ENCODE data around the gene GTF2H3. TPM values are rescaled to one million over a fixed set of nuclear protein-coding genes. Genes with fewer than 3 reads are reported as not detected.

GTF2H3 gene
- polyA plus RNA-seq, 1 experiment, result 55.1 TPM

DNA sequence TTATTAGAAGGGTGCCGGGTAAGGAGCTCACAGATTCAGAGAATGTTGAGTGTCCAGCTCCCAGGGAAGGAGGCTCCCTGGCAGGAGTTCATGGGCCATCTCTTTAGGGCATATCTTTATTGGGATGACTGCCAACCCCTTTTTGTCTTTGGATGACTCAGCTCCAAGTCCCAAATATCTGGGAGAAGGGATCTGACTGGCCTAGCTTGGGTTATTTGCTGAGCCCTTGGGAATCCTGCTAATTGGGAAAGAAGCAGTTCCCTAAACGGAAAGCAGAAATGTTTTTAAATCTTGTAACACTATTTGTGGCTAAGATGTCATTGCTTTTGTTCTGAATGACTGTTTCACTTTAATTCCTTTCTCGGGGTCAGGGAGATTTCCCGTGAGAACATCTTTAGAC, 19.1 kb upstream of the GTF2H3 start:
- no peak for DNase-seq (ENCODE audit: low read depth, low spot score)
- ChIA-PET CTCF (no interaction called here), POLR2A (no interaction called here)
- Histone ChIP-seq H3K4me3 (ENCODE audit: low read depth, low read length) (no peak overlapping the region), H3K27me3 (ENCODE audit: control insufficient read depth, insufficient read depth, low read length) (no peaks in the 10 kb centered on the region), H3K27ac (ENCODE audit: low read depth, low read length) (no peak overlapping the region), H3K9me3 (ENCODE audit: control insufficient read depth, insufficient read depth, low read length) (no peaks in the 10 kb centered on the region)
- TF ChIP-seq, protein P1, sequence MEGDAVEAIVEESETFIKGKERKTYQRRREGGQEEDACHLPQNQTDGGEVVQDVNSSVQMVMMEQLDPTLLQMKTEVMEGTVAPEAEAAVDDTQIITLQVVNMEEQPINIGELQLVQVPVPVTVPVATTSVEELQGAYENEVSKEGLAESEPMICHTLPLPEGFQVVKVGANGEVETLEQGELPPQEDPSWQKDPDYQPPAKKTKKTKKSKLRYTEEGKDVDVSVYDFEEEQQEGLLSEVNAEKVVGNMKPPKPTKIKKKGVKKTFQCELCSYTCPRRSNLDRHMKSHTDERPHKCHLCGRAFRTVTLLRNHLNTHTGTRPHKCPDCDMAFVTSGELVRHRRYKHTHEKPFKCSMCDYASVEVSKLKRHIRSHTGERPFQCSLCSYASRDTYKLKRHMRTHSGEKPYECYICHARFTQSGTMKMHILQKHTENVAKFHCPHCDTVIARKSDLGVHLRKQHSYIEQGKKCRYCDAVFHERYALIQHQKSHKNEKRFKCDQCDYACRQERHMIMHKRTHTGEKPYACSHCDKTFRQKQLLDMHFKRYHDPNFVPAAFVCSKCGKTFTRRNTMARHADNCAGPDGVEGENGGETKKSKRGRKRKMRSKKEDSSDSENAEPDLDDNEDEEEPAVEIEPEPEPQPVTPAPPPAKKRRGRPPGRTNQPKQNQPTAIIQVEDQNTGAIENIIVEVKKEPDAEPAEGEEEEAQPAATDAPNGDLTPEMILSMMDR (IDR thresholded peaks at IDR 0.05; ENCODE audit: low read depth, low read length), result no peak

DNA sequence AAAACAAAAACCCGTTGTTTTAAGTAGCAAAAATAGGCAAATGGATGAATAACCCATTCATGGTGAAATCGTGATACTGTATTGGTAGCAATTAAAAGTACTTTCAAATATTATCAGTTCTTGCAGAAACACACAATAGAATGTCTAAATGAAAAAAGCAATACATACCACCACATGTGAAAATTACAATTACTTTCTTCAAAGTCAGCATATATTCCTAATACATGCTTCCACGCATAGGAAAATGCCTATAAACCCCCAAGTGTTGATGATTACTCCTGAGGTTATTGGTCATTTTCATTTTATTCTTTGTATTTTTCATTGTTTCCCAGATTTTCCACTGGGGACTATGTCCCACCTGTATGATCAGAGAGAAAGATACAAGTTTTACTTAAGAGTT, 16.5 kb upstream of the GTF2H3 start:
- no peak overlapping the region for H3K4me3 ChIP-seq (ENCODE audit: low read depth, low read length)
- no peak overlapping the region for H3K27ac ChIP-seq (ENCODE audit: low read depth, low read length)
- DNase-seq (ENCODE audit: low read depth, low spot score), result no peak
- TF ChIP-seq, protein P1 (IDR thresholded peaks at IDR 0.05; ENCODE audit: low read depth, low read length), result no peak
- H3K27me3 ChIP-seq (ENCODE audit: control insufficient read depth, insufficient read depth, low read length), result no peaks in the 10 kb centered on the region
- ChIA-PET POLR2A (interaction anchor here (0.7 kb wide), 1 partner anchor 359 kb away, joined by 3 read pairs; no protein-coding TSS in a partner anchor), CTCF (interaction anchor here (0.7 kb wide), 1 partner anchor 280 kb away, joined by 3 read pairs; no protein-coding TSS in a partner anchor)
- H3K9me3 ChIP-seq (ENCODE audit: control insufficient read depth, insufficient read depth, low read length), result no peaks in the 10 kb centered on the region

DNA sequence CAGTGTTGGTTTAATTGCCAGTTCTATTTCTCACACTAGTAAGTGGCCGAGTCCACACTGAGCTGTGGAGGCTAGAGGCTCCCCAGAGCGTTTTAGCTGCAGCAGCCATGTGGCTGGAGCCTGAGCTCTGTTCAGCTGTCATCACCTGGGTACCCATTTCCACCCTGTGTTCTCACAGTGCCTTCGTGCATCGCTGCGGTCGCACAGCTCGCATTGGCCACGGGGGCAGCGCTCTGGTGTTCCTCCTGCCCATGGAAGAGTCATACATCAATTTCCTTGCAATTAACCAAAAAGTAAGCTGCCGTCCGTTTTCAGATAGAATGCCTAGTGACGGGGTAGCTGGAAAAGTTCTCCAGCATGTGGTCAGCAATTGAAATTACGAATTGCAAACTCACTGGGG, 16.0 kb upstream of the GTF2H3 start:
- Histone ChIP-seq H3K27ac (ENCODE audit: low read depth, low read length) (no peak overlapping the region), H3K27me3 (ENCODE audit: control insufficient read depth, insufficient read depth, low read length) (no peaks in the 10 kb centered on the region), H3K4me3 (ENCODE audit: low read depth, low read length) (no peak overlapping the region), H3K9me3 (ENCODE audit: control insufficient read depth, insufficient read depth, low read length) (no peaks in the 10 kb centered on the region)
- ChIA-PET POLR2A (interaction anchor here (0.7 kb wide), 1 partner anchor 360 kb away, joined by 3 read pairs; no protein-coding TSS in a partner anchor), CTCF (interaction anchor here (0.7 kb wide), 1 partner anchor 280 kb away, joined by 3 read pairs; no protein-coding TSS in a partner anchor)
- DNase-seq (ENCODE audit: low read depth, low spot score), result no peak
- TF ChIP-seq, protein P1 (IDR thresholded peaks at IDR 0.05; ENCODE audit: low read depth, low read length), result no peak

DNA sequence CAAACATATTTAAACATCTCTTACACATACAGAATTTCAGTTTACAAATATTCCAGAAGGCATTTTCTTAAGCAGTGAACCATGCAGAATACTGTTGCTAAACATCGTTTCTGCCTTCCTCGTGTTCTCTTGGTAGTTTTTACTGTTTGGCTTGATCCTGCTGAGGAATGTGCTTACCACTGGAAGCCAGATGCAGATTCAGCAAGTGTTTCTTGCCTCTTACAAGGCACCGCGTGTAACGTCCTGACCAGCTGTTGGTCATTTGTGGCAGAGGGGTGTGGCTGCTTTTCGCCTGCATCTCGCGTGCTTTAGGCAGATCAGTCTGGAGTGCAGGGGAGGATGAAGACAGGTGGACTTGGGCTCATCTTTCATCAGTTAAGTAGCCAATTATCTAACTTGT, 12.5 kb upstream of the GTF2H3 start:
- DNase-seq (ENCODE audit: low read depth, low spot score), result no peak
- Histone ChIP-seq H3K27me3 (ENCODE audit: control insufficient read depth, insufficient read depth, low read length) (no peaks in the 10 kb centered on the region), H3K4me3 (ENCODE audit: low read depth, low read length) (no peak overlapping the region), H3K27ac (ENCODE audit: low read depth, low read length) (no peak overlapping the region), H3K9me3 (ENCODE audit: control insufficient read depth, insufficient read depth, low read length) (no peaks in the 10 kb centered on the region)
- TF ChIP-seq, protein P1 (IDR thresholded peaks at IDR 0.05; ENCODE audit: low read depth, low read length), result no peak
- ChIA-PET CTCF (interaction anchor here (0.6 kb wide), 1 partner anchor 387 kb away, joined by 8 read pairs; no protein-coding TSS in a partner anchor), POLR2A (no interaction called here)

DNA sequence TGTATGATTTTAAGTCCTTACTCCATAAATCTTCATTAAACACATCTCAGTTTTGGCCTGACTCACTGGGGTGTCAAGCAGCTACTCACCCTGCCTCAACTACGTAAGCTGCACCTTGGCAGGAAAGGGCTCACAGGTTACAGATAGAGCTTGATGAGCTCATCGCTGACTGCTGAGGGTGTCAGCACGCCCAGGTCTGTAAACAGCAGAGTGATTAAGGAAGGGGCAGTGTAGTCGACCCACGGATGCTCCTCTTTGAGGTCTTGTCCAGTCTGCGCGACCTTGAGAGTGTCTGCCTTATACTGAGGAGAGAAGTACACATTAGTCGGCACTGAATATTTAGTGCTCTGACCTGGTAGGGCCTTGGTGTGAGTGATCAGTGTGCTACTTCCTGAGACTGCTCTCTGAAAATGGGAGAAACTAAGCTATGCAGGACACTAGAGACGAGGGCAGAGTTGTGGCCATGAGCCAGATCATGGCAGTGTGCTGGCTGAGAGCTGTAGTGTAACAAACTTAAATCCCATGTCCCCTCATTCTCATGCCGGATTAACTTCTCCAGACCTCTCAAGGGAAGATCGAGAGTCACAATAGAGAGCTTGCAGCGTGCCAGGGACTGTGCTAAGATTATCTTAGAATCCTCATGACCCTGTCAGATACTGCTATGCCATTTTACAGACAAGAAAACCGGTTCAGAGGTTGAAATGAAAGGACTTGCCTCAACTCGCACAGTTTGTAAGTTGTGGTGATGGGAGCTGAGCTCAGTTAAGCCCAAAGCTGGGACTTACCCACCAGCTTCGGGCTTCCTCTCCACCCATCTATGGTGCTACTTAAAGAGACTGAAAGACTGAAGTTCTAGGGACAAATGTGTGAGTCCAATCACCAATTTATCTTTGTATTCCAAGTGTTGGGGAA, 11.8 kb upstream of the GTF2H3 start:
- H3K27me3 ChIP-seq (ENCODE audit: control insufficient read depth, insufficient read depth, low read length), result no peaks in the 10 kb centered on the region
- H3K27ac ChIP-seq (ENCODE audit: low read depth, low read length), result no peak overlapping the region
- no peak for DNase-seq (ENCODE audit: low read depth, low spot score)
- TF ChIP-seq, protein P1 (IDR thresholded peaks at IDR 0.05; ENCODE audit: low read depth, low read length), result no peak
- ChIA-PET POLR2A (interaction anchor here (0.6 kb wide), 1 partner anchor 15 kb away, joined by 3 read pairs; no protein-coding TSS in a partner anchor), CTCF (interaction anchor here (0.6 kb wide), 1 partner anchor 387 kb away, joined by 8 read pairs; no protein-coding TSS in a partner anchor)
- H3K4me3 ChIP-seq (ENCODE audit: low read depth, low read length), result no peak overlapping the region
- no peaks in the 10 kb centered on the region for H3K9me3 ChIP-seq (ENCODE audit: control insufficient read depth, insufficient read depth, low read length)
